ENCODE data around the gene DARS1.

GRCh38 chr2:135914485-135914884, 70.9 kb downstream of the DARS1 start:
- TF ChIP-seq POLR2A (IDR thresholded peaks at IDR 0.05) (no peak), EP300 (IDR thresholded peaks at IDR 0.05) (no peak), CTCF (IDR thresholded peaks at IDR 0.05) (no peak)
